ENCODE measurements around the gene SERPINA12. TPM values are rescaled to one million over a fixed set of nuclear protein-coding genes. Genes with fewer than 3 reads are reported as not detected.
"Not testable (repeated sequence)": the region's sequence is repeated elsewhere in the genome, so short reads cannot be mapped to it uniquely, and the experiment has no call there.

The SERPINA12 gene
- total and polyA plus RNA-seq, 8 donors: 0.08 TPM; not detected in 7

DNA sequence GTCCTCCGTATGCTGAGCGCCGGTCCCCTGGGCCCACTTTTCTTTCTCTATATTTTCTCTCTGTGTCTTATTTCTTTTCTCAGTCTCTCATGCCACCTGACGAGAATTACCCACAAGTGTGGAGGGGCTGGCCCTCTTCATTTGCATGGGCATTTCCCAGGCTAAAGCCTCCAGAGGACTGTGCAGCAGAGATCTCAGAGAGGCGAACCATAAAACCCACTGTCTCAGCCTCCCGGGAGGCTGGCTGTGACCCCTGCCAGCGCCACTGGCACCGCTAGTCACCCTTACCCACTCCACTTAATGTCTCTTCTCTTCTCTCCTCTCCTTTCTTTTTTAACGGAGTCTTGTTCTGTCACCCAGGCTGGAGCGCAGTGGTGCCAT lies 26.2 kb downstream of the SERPINA12 start:
- Histone ChIP-seq H3K4me1 (peaks cover 0 to 12% (median 9%) of the 10 kb centered on the region in 4 donors), H3K9me3 (peaks cover 2 to 17% (median 16%) of the 10 kb centered on the region in 4 donors), H3K36me3 (no peaks in the 10 kb centered on the region), H3K4me3 (no peak overlapping the region), H3K27me3 (peaks cover 0 to 30% (median 10%) of the 10 kb centered on the region in 3 donors), H3K27ac (no peak overlapping the region)
- no peak for DNase-seq
- TF ChIP-seq POLR2A (IDR thresholded peaks at IDR 0.05): no peak
- no peak for TF ChIP-seq EP300 (IDR thresholded peaks at IDR 0.05)
- 85 to 93% (median 91%) methylated on average over 10 of the region's 10 CpGs for WGBS, 5 donors
- intact Hi-C loops (cut with DNase I; ENCODE audit: low total_unique reads): no loop called here

DNA sequence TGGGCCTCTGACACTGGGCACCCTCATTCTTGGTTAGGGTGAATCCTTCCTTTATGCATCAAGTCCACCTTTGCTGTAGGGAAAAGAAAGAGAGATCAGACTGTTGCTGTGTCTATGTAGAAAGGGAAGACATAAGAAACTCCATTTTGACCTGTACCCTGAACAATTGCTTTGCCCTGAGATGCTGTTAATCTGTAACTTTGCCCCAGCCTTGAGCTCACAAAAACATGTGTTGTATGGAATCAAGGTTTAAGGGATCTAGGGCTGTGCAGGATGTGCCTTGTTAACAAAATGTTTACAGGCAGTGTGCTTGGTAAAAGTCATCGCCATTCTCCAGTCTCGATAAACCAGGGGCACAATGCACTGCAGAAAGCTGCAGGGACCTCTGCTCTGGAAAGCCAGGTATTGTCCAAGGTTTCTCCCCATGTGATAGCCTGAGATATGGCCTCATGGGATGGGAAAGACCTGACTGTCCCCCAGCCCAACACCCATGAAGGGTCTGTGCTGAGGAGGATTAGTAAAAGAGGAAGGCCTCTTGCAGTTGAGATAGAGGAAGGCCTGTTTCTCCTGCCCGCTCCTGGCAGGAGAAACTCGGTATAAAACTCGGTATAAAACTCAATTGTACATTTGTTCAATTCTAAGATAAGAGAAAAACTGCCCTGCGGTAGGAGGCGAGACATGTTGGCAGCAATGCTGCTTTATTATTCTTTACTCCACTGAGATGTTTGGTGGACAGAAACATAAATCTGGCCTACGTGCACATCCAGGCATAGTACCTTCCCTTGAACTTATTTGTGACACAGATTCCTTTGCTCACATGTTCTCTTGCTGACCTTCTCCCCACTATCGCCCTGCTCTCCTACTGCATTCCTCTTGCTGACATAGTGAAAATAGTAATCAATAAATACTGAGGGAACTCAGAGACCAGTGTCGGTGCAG lies 26.9 kb downstream of the SERPINA12 start:
- H3K27me3 ChIP-seq: peaks cover 0 to 25% (median 7%) of the 10 kb centered on the region in 3 donors
- WGBS, 5 donors: 65 to 78% (median 70%) methylated on average over 10 of the region's 10 CpGs
- DNase-seq; H3K4me3 ChIP-seq; H3K36me3 ChIP-seq; intact Hi-C loops (cut with DNase I; ENCODE audit: low total_unique reads); H3K27ac ChIP-seq: not testable (repeated sequence)
- peaks cover 2 to 24% (median 21%) of the 10 kb centered on the region in 4 donors for H3K9me3 ChIP-seq
- peaks cover 0 to 12% (median 9%) of the 10 kb centered on the region in 4 donors for H3K4me1 ChIP-seq

DNA sequence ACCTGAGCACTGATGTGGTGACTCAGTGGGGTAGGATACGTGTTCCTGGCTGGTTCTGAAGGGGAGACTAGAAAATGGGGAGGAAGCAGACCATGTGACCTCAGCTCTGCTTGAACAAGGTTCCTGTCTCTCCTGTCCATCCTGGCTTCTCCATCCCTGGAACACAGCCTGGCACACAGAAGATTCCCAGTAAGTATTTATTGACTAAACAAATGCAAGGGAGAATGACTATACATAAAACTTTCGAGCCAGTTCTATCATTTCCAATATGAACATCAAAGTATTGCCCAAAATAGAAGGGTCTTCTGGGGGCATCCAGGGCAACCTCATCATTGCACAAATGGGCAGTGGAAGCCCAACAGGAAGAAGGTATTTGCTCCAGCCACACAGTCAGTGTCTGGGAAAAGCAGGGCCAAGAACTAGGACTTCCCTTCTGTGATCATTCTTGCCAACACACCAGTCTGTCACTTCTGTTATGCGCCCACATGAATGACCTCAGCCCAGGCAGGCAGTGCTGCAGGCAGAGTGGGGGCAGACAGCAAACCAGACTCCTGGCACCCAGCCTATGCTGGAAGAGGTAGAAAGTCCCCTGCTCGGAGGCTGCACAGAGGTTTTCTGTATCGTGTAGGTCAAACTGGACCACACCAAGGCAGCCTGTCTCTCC lies 27.7 kb downstream of the SERPINA12 start:
- DNase-seq: no peak
- Histone ChIP-seq H3K27me3 (peaks cover 0 to 17% (median 6%) of the 10 kb centered on the region in 3 donors), H3K4me3 (no peak overlapping the region), H3K27ac (no peak overlapping the region), H3K4me1 (peaks cover 0 to 8% (median 7%) of the 10 kb centered on the region in 4 donors), H3K9me3 (peaks cover 2 to 24% (median 21%) of the 10 kb centered on the region in 4 donors), H3K36me3 (no peaks in the 10 kb centered on the region)
- intact Hi-C loops (cut with DNase I; ENCODE audit: low total_unique reads): no loop called here
- 66 to 81% (median 75%) methylated on average over 5 of the region's 5 CpGs for WGBS, 5 donors
- TF ChIP-seq EP300 (IDR thresholded peaks at IDR 0.05) (no peak), POLR2A (IDR thresholded peaks at IDR 0.05) (no peak), POLR2AphosphoS5 (IDR thresholded peaks at IDR 0.05) (no peak)
- TF ChIP-seq, protein P1, sequence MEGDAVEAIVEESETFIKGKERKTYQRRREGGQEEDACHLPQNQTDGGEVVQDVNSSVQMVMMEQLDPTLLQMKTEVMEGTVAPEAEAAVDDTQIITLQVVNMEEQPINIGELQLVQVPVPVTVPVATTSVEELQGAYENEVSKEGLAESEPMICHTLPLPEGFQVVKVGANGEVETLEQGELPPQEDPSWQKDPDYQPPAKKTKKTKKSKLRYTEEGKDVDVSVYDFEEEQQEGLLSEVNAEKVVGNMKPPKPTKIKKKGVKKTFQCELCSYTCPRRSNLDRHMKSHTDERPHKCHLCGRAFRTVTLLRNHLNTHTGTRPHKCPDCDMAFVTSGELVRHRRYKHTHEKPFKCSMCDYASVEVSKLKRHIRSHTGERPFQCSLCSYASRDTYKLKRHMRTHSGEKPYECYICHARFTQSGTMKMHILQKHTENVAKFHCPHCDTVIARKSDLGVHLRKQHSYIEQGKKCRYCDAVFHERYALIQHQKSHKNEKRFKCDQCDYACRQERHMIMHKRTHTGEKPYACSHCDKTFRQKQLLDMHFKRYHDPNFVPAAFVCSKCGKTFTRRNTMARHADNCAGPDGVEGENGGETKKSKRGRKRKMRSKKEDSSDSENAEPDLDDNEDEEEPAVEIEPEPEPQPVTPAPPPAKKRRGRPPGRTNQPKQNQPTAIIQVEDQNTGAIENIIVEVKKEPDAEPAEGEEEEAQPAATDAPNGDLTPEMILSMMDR (IDR thresholded peaks at IDR 0.05): no peak

DNA sequence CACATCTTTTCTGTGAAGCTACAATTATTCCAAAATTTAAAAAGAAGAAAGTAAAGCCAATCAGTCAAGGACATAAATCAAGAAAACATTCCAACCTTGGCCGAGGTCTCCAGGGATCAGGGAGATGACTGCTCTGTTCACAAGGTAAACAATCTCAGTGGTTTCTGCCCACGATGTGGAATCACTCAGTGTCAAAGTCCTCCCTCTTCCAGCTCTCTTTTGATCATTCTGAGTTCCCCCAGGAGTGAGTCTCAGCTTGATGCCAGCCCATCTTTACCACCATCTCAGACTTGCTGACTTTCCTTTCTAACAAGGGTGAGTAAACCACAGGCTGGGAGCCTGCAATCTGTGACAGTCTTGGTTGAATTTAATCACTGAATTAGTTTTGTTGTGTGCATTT lies 28.5 kb downstream of the SERPINA12 start:
- peaks cover 2 to 24% (median 21%) of the 10 kb centered on the region in 4 donors for H3K9me3 ChIP-seq
- TF ChIP-seq, protein P1 (IDR thresholded peaks at IDR 0.05): no peak
- TF ChIP-seq POLR2A (IDR thresholded peaks at IDR 0.05) (no peak), POLR2AphosphoS5 (IDR thresholded peaks at IDR 0.05) (no peak), EP300 (IDR thresholded peaks at IDR 0.05) (no peak)
- DNase-seq: no peak
- H3K27me3 ChIP-seq: peaks cover 0 to 10% (median 5%) of the 10 kb centered on the region in 3 donors
- 13 to 24% (median 15%) methylated on average over 2 of the region's 2 CpGs for WGBS, 5 donors
- no peaks in the 10 kb centered on the region for H3K36me3 ChIP-seq
- no peak overlapping the region for H3K4me3 ChIP-seq
- intact Hi-C loops (cut with DNase I; ENCODE audit: low total_unique reads): no loop called here
- no peaks in the 10 kb centered on the region for H3K4me1 ChIP-seq
- H3K27ac ChIP-seq: no peak overlapping the region

DNA sequence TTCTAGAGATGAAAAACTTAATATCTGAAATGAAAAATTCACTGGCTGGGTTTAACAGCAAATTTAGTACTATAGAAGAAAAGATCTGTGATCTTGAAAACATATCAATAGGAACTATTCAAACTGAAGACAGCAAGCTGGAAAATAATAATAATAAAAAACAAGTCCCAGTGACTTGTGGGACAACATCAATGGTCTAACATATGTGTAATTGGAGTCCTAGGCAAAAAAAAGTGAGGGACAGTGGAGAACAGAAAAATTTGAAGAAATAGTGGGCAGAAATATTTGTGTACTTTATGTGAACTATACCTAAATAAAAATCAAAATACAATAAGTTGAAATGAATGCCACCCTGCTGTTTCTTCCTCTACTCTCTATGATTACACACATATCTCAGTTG lies 30.8 kb downstream of the SERPINA12 start:
- H3K9me3 ChIP-seq: peaks cover 2 to 24% (median 21%) of the 10 kb centered on the region in 4 donors
- H3K36me3 ChIP-seq: no peaks in the 10 kb centered on the region
- intact Hi-C loops (cut with DNase I; ENCODE audit: low total_unique reads): no loop called here
- DNase-seq: no peak
- H3K27me3 ChIP-seq: peaks cover 0 to 19% (median 6%) of the 10 kb centered on the region in 3 donors
- H3K4me1 ChIP-seq: no peaks in the 10 kb centered on the region
- no peak overlapping the region for H3K27ac ChIP-seq
- TF ChIP-seq POLR2A (IDR thresholded peaks at IDR 0.05) (no peak), EP300 (IDR thresholded peaks at IDR 0.05) (no peak), POLR2AphosphoS5 (IDR thresholded peaks at IDR 0.05) (no peak)
- TF ChIP-seq, protein P1 (IDR thresholded peaks at IDR 0.05): no peak
- H3K4me3 ChIP-seq: no peak overlapping the region

Measured in stomach (tissue), 9 donors.